Osteoblast (primary cell): ENCODE measurements around the gene SCN7A. TPM values are rescaled to one million over a fixed set of nuclear protein-coding genes. Genes with fewer than 3 reads are reported as not detected.
"Not testable (repeated sequence)": the region's sequence is repeated elsewhere in the genome, so short reads cannot be mapped to it uniquely, and the experiment has no call there.

Experiments used
- DNase-seq: peaks from one replicate; pipeline ENCODE4 v3.0.0; 2011; ENCODE audit warnings: low spot score, mixed read lengths; ENCODE audit not compliant: insufficient read length; ENCODE audit errors: missing footprints
- H2AFZ ChIP-seq: 2 replicates; pipeline ENCODE4 v1.6.0; 2011; ENCODE audit warnings: mild to moderate bottlenecking, low read length
- H3K27ac ChIP-seq: 2 replicates; pipeline ENCODE4 v1.5.1; 2011; ENCODE audit warnings: mild to moderate bottlenecking, low read depth, low read length, moderate library complexity
- H3K27me3 ChIP-seq: 2 replicates; pipeline ENCODE4 v1.6.0; 2012; ENCODE audit warnings: mild to moderate bottlenecking, control low read depth, inconsistent platforms, low read length, moderate library complexity; ENCODE audit not compliant: insufficient read depth
- H3K36me3 ChIP-seq: 2 replicates; pipeline ENCODE4 v1.5.1; 2011; ENCODE audit warnings: mild to moderate bottlenecking, low read length, control low read depth, moderate library complexity; ENCODE audit not compliant: insufficient read depth
- H3K4me1 ChIP-seq: 2 replicates; pipeline ENCODE4 v1.5.1; 2011; ENCODE audit warnings: mild to moderate bottlenecking, low read length, control low read depth, moderate library complexity; ENCODE audit not compliant: insufficient read depth
- H3K4me2 ChIP-seq: 2 replicates; pipeline ENCODE4 v1.6.0; 2011; ENCODE audit warnings: mild to moderate bottlenecking, low read length; ENCODE audit not compliant: insufficient read depth
- H3K4me3 ChIP-seq: fragments of 200-600 bp; sonication (generic); 3 replicates; pipeline ENCODE4 v1.5.1; 2012; ENCODE audit warnings: mild to moderate bottlenecking, low read length, inconsistent platforms; ENCODE audit not compliant: insufficient read depth
- H3K79me2 ChIP-seq: 2 replicates; pipeline ENCODE4 v1.6.0; 2012; ENCODE audit warnings: mild to moderate bottlenecking, low read length, control low read depth, inconsistent platforms; ENCODE audit not compliant: insufficient read depth
- H3K9me3 ChIP-seq: 2 replicates; pipeline ENCODE4 v1.5.1; 2011; ENCODE audit warnings: low read depth, low read length, control low read depth
- H4K20me1 ChIP-seq: 2 replicates; pipeline ENCODE4 v1.6.0; 2012; ENCODE audit warnings: mild to moderate bottlenecking, low read length, control low read depth; ENCODE audit not compliant: insufficient read depth
- total RNA-seq: library from RNA; depleted of rRNA; stranded (reverse); fragments of >200 nt; gene quantifications from 2 replicates; pipeline ENCODE4 v1.2.3, GENCODE V29; 2012
- TF ChIP-seq, protein P1 (sequence below): IDR thresholded peaks from 2 replicates; pipeline ENCODE4 v1.5.1; 2011; ENCODE audit warnings: mild to moderate bottlenecking, low read depth, low read length, moderate library complexity; ENCODE audit errors: extremely low read depth

Gene SCN7A
- total RNA-seq, 1 donor, result not detected

DNA sequence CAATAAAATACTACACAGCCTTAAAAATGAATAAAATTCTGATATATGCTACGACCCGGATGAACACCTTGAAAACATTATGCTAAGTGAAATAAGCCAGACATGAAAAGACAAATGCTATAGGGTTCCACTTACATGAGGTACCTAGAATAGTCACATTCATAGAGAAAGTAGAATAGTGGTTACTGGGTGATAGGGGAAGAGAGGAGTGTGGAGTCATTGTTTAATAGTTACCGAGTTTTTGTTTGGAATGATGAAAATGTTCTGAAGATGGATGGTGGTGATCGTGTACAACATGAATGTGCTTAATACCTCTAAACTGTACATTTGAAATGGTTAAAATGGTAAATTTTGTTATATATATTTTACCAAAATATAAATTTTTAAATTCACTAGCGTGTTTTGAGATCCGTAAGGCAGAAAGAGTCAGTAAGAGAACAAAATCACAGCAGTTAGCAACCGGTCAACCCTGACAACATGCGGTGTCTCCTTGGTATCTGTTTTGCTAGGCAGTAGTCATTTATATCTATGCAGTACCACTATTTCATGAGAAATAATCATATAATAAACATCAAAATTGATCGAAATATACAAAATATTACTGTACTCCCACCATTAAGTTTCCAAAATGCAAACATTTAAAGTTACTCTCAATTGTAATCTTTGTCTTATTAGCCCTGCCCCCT, 129.4 kb downstream of the SCN7A start:
- Histone ChIP-seq H3K9me3 (no peaks in the 10 kb centered on the region), H3K4me2 (no peak overlapping the region), H2AFZ (no peak overlapping the region), H4K20me1 (no peaks in the 10 kb centered on the region), H3K4me3 (no peak overlapping the region), H3K79me2 (no peaks in the 10 kb centered on the region), H3K27ac (no peak overlapping the region), H3K27me3 (no peaks in the 10 kb centered on the region), H3K36me3 (no peaks in the 10 kb centered on the region), H3K4me1 (peaks cover 14% of the 10 kb centered on the region)
- no peak for DNase-seq
- TF ChIP-seq, protein P1, sequence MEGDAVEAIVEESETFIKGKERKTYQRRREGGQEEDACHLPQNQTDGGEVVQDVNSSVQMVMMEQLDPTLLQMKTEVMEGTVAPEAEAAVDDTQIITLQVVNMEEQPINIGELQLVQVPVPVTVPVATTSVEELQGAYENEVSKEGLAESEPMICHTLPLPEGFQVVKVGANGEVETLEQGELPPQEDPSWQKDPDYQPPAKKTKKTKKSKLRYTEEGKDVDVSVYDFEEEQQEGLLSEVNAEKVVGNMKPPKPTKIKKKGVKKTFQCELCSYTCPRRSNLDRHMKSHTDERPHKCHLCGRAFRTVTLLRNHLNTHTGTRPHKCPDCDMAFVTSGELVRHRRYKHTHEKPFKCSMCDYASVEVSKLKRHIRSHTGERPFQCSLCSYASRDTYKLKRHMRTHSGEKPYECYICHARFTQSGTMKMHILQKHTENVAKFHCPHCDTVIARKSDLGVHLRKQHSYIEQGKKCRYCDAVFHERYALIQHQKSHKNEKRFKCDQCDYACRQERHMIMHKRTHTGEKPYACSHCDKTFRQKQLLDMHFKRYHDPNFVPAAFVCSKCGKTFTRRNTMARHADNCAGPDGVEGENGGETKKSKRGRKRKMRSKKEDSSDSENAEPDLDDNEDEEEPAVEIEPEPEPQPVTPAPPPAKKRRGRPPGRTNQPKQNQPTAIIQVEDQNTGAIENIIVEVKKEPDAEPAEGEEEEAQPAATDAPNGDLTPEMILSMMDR, result no peak

DNA sequence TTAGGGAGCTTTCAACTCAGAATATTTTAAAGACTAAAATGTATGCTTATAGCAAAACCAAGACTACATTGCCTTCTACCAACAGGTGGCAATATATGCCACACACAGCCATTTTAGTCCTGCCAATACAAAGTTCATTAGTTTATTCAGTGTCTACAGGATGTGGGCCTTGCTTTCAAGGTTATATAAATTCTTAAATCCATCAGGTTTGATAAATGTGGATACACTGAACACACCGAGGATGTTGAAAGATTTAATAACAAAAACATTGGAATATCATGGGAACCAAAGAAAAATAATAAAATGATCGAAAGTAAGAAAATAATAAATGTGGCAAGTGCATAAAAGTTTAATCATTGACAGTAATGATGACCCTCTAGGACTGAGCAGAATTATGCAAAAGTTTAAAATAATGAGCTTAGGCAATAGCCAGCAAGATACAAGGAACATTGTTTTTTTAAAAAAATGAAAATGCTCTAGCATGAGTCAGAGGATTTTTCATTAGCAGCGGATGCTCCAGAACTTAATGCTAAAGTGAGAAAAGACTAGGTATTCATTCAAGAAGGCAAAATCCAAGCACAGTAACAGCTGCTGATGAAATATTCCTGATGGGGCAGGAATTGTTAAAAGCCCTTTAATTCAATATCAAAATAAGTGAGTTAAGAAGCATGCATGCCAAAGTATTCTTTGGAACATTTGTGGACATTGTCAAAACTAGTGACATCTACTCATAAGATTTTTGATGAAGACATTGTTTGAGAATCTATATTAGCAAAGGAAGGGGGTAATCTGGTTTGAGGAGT, 132.5 kb downstream of the SCN7A start:
- no peak for DNase-seq
- Histone ChIP-seq H3K79me2 (no peaks in the 10 kb centered on the region), H3K27ac (no peak overlapping the region), H3K4me2 (peak overlapping the region; percentile 18), H3K27me3 (no peaks in the 10 kb centered on the region), H3K4me1 (peaks cover 14% of the 10 kb centered on the region), H2AFZ (peak overlapping the region; percentile 2), H3K36me3 (no peaks in the 10 kb centered on the region), H3K4me3 (no peak overlapping the region), H4K20me1 (no peaks in the 10 kb centered on the region), H3K9me3 (no peaks in the 10 kb centered on the region)
- TF ChIP-seq, protein P1, result peak; percentile 56

DNA sequence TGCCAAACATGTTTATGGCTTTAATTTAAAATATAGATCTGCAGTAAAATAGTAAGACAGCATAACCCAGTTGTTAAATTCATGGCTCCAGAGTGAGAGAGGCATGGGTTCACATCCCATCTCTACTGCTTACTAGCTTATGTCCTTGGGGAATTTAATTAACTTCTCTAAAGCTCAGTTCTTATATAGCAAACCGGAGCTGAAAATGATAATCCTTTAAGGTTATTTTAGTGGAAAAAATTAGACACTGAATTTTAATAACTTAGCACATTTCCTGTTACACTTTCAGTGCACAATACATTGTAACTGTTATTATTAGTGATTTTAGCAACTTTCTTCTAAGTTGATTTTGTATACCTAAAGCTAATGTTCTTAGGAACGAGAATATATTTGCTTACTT, 133.1 kb downstream of the SCN7A start:
- Histone ChIP-seq H3K9me3 (no peaks in the 10 kb centered on the region), H3K27ac (no peak overlapping the region), H3K4me2 (no peak overlapping the region), H3K36me3 (no peaks in the 10 kb centered on the region), H3K79me2 (no peaks in the 10 kb centered on the region), H4K20me1 (no peaks in the 10 kb centered on the region), H3K27me3 (no peaks in the 10 kb centered on the region), H2AFZ (no peak overlapping the region), H3K4me1 (peaks cover 11% of the 10 kb centered on the region), H3K4me3 (no peak overlapping the region)
- DNase-seq, result no peak
- TF ChIP-seq, protein P1, result no peak

DNA sequence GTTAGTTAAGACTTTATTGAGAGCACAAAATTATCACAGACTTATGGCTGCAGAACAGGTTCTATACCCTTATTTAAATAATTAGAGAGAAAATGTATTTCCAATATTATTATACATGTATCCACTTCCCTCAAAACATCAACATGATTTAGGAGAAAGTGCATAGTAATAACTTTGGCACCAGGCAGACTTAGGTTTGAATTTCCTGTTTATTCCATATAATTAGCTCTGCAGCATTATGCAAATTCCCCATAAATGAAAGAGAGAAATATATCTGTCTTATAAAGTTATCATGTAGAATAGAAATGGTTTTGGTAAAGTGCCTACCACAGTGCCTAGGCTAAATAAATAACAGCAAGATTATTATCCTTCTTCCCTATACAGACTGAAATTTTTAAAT, 133.6 kb downstream of the SCN7A start:
- no peaks in the 10 kb centered on the region for H3K79me2 ChIP-seq
- H3K27me3 ChIP-seq, result no peaks in the 10 kb centered on the region
- H3K4me2 ChIP-seq, result no peak overlapping the region
- no peak overlapping the region for H3K27ac ChIP-seq
- H3K4me3 ChIP-seq, result no peak overlapping the region
- H2AFZ ChIP-seq, result no peak overlapping the region
- no peaks in the 10 kb centered on the region for H3K36me3 ChIP-seq
- H4K20me1 ChIP-seq, result no peaks in the 10 kb centered on the region
- TF ChIP-seq, protein P1, result no peak
- peaks cover 6% of the 10 kb centered on the region for H3K4me1 ChIP-seq
- DNase-seq, result no peak
- H3K9me3 ChIP-seq, result no peaks in the 10 kb centered on the region

DNA sequence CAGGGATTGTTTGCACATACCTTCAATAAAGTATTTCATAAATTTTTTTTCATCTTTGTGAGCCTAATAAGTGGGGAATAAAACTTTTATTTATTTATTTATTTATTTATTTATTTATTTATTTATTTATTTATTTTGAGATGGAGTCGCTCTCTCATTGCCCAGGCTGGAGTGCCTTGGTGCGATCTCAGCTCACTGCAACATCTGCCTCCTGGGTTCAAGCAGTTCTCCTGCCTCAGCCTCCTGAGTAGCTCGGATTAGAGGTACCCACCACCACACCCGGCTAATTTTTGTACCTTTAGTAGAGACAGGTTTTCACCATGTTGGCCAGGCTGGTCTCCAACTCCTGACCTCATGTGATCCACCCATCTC, 136.1 kb downstream of the SCN7A start:
- H4K20me1 ChIP-seq, H3K4me1 ChIP-seq, H3K36me3 ChIP-seq, H2AFZ ChIP-seq, H3K9me3 ChIP-seq, H3K4me2 ChIP-seq, H3K27ac ChIP-seq, H3K4me3 ChIP-seq, DNase-seq, H3K27me3 ChIP-seq, H3K79me2 ChIP-seq: not testable (repeated sequence)
